Ascending aorta (tissue), 2 donors: ENCODE results near the gene TMEM171. TPM values are rescaled to one million over a fixed set of nuclear protein-coding genes. Genes with fewer than 3 reads are reported as not detected.

Experiments
- DNase-seq, 2 donors: peaks; one replicate each; pipeline ENCODE4 v3.0.0-alpha.2; 2019; ENCODE audit warnings: low spot score in 2 of 2
- H3K27ac ChIP-seq, 2 donors: fragments of 200-600 bp; sonication (generic); one replicate each; pipeline ENCODE4 v1.5.1; 2016 to 2017; ENCODE audit warnings: mild to moderate bottlenecking in 1 of 2
- H3K27me3 ChIP-seq: fragments of 200-600 bp; sonication (generic); one replicate; pipeline ENCODE4 v1.5.1; 2017
- H3K36me3 ChIP-seq, 2 donors: fragments of 200-600 bp; sonication (generic); one replicate each; pipeline ENCODE4 v1.5.1; 2016
- H3K4me1 ChIP-seq, 2 donors: fragments of 200-600 bp; sonication (generic); one replicate each; pipeline ENCODE4 v1.5.1; 2016 to 2017; ENCODE audit warnings: mild to moderate bottlenecking in 1 of 2
- H3K4me3 ChIP-seq, 2 donors: fragments of 200-600 bp; sonication (generic); one replicate each; pipeline ENCODE4 v1.5.1; 2016 to 2017; ENCODE audit warnings: mild to moderate bottlenecking in 1 of 2
- H3K9me3 ChIP-seq, 2 donors: fragments of 200-600 bp; sonication (generic); one replicate each; pipeline ENCODE4 v1.5.1; 2016
- intact Hi-C: fragments of 100-400 bp; cut with DNase I; formaldehyde crosslinking; loops from one replicate; pipeline ENCODE4 v1.15.1; 2023
- total RNA-seq: library from RNA; depleted of rRNA; stranded (reverse); fragments of >200 nt; gene quantifications from one replicate; pipeline ENCODE4 v1.1.0, GENCODE V29; 2016
- TF ChIP-seq, protein P1 (sequence below), 3 experiments: fragments of 200-600 bp in 2 of 3; fragments of 450-650 bp in 1 of 3; sonication (generic) in 2 of 3; IDR thresholded peaks; one replicate each; pipeline ENCODE4 v1.5.1; 2016 to 2019; ENCODE audit warnings: antibody characterized with exemption in 3 of 3, mild to moderate bottlenecking in 1 of 3, moderate library complexity in 1 of 3

The TMEM171 gene
- total RNA-seq, 1 donor from 2014 or later, result not detected

DNA sequence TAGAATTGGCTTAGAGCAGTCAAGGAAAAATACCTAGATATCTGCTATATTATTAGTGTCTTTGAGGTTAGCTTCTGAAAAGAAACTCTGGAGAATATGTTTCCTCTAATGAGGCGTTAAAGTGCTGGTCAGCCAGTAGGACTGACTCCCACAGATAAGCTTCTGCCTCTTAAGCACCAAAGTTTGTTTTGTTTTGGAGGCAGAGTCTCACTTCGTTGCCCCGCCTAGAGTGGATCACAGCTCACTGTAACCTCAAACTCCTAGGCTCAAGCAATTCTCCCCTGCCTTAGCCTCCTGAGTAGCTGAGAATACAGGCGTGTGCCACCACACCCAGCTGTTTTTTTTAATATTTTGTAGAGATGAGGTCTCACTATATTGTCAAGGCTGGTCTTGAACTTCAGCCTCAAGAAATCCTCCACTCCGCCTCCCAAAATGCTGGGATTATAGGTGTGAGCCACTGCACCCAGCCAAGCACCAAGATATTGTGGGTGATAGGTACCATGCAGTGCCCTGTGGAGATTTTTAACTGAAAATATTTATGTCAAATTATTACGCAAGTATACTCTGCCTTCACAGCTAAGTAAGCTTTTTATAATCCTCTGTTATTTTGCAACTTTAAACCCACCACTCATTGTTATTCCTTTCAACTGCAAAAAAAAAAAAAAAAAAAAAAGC, 24.7 kb upstream of the TMEM171 start:
- Histone ChIP-seq H3K4me1 (no peaks in the 10 kb centered on the region), H3K36me3 (peaks cover 5 to 10% of the 10 kb centered on the region in 2 donors), H3K9me3 (peaks cover 0 to 4% of the 10 kb centered on the region in 2 donors), H3K27me3 (no peaks in the 10 kb centered on the region), H3K27ac (no peak overlapping the region), H3K4me3 (no peak overlapping the region)
- intact Hi-C loops, result no loop called here
- TF ChIP-seq, protein P1, sequence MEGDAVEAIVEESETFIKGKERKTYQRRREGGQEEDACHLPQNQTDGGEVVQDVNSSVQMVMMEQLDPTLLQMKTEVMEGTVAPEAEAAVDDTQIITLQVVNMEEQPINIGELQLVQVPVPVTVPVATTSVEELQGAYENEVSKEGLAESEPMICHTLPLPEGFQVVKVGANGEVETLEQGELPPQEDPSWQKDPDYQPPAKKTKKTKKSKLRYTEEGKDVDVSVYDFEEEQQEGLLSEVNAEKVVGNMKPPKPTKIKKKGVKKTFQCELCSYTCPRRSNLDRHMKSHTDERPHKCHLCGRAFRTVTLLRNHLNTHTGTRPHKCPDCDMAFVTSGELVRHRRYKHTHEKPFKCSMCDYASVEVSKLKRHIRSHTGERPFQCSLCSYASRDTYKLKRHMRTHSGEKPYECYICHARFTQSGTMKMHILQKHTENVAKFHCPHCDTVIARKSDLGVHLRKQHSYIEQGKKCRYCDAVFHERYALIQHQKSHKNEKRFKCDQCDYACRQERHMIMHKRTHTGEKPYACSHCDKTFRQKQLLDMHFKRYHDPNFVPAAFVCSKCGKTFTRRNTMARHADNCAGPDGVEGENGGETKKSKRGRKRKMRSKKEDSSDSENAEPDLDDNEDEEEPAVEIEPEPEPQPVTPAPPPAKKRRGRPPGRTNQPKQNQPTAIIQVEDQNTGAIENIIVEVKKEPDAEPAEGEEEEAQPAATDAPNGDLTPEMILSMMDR (IDR thresholded peaks at IDR 0.05), result no peak
- no peak for DNase-seq

DNA sequence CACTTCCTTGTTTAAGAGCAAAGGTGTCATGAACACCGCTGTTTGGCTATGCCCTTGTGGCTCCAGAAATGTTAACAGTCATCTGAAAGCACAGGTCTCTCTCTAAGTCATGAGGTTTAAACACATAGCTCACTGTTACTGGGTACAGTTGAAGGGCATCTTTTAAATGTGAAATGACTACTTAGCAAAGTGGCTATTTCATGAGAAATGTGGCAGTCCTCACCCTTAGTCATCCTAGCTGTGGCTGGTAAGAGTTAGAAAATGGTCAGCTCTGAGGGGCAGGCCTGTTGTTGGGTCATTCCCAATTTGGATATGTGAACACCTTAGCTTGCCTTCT, 24.2 kb upstream of the TMEM171 start:
- intact Hi-C loops, result no loop called here
- Histone ChIP-seq H3K36me3 (peaks cover under 1 to 5% of the 10 kb centered on the region in 2 donors), H3K27ac (no peak overlapping the region), H3K27me3 (no peaks in the 10 kb centered on the region), H3K4me1 (no peaks in the 10 kb centered on the region), H3K4me3 (no peak overlapping the region), H3K9me3 (peaks cover 0 to 4% of the 10 kb centered on the region in 2 donors)
- no peak for DNase-seq
- TF ChIP-seq, protein P1 (IDR thresholded peaks at IDR 0.05), result no peak

DNA sequence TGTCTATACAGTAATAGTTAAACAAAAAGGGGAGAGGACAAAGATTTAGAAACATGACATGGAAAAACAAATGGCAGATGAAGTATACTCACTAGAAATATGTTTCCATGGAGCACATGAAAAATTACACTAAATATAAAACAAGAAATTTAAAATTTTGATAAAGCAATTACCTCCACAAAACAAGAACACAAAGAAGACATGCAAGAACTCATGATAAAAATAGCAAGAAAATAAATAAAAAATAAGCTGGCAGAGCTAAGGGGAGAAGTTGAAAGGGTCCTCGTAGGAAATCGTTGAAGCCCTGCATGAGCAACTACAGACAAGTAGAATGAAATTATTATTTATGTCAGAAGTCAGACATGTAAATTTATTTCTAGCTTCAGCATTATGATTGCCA, 22.6 kb upstream of the TMEM171 start:
- TF ChIP-seq, protein P1 (IDR thresholded peaks at IDR 0.05), result no peak
- intact Hi-C loops, result no loop called here
- H3K4me1 ChIP-seq, result no peaks in the 10 kb centered on the region
- no peaks in the 10 kb centered on the region for H3K27me3 ChIP-seq
- H3K27ac ChIP-seq, result no peak overlapping the region
- no peak overlapping the region for H3K4me3 ChIP-seq
- DNase-seq, result no peak
- peaks cover 0 to 4% of the 10 kb centered on the region in 2 donors for H3K9me3 ChIP-seq
- H3K36me3 ChIP-seq, result no peaks in the 10 kb centered on the region

DNA sequence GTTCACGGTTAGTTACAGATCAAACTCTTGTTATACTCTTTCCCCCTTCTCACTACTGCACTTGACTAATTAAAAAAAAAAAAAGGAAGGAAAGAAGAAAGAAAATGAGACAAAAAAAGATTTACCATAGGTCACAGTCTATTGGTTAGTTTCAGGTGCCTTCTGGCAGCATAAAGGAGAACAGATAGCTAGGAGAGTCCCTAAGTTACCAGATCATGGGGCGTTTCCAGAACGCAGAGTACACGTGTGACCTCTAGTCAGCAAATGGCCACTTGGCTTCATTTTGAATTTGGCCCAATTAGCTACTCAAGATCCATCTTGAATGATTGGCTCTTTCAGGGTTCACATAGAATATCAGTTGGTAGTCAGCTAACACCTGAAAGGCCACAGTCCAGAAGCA, 20.3 kb upstream of the TMEM171 start:
- Histone ChIP-seq H3K9me3 (peaks cover 0 to 4% of the 10 kb centered on the region in 2 donors), H3K4me3 (no peak overlapping the region), H3K27me3 (no peaks in the 10 kb centered on the region), H3K27ac (no peak overlapping the region), H3K4me1 (no peaks in the 10 kb centered on the region), H3K36me3 (no peaks in the 10 kb centered on the region)
- intact Hi-C loops, result no loop called here
- DNase-seq, result no peak
- TF ChIP-seq, protein P1 (IDR thresholded peaks at IDR 0.05), result no peak

DNA sequence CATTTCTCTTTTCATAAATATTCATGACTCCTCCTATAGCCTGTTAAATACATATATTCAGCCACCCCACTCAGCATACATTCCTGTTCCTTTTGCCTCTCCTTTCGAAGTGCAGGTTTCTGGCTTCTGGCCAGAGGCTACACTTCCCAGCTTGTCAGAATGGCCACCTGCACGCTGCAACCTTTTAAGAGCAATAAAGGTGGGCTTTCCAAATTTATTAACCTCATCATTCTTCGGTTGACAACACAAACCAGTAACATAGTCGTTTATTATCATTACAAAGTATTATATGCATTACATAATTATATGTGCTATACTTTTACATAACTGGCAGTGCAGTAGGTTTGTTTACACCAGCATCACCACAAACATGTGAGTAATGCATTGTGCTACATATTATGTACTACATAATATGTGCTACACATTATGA, 16.5 kb upstream of the TMEM171 start:
- H3K4me3 ChIP-seq, result no peak overlapping the region
- no peaks in the 10 kb centered on the region for H3K27me3 ChIP-seq
- intact Hi-C loops, result no loop called here
- no peaks in the 10 kb centered on the region for H3K4me1 ChIP-seq
- H3K36me3 ChIP-seq, result no peaks in the 10 kb centered on the region
- no peak for DNase-seq
- no peaks in the 10 kb centered on the region for H3K9me3 ChIP-seq
- H3K27ac ChIP-seq, result no peak overlapping the region
- TF ChIP-seq, protein P1 (IDR thresholded peaks at IDR 0.05), result no peak

DNA sequence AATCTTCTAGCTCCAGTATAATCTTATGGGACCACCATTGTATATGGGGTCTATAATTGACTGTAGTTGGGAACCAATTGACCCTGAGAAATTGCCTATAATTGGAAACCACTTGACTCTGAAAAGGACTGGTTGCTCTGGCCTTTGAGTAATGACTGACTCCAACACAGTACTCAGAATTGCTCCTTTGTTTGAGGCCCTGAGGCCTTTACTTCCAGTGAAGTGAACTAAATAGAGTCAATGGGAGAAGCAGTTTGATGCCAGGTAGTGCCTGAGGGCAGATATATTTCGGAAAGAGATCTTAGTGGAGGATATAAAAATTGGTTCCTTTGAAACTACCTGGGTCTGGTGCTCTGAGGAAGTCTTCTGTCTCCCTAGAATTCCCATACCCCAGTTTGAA, 16.0 kb upstream of the TMEM171 start:
- no peak overlapping the region for H3K27ac ChIP-seq
- no peaks in the 10 kb centered on the region for H3K9me3 ChIP-seq
- no peaks in the 10 kb centered on the region for H3K27me3 ChIP-seq
- TF ChIP-seq, protein P1 (IDR thresholded peaks at IDR 0.05), result no peak
- no peak for DNase-seq
- H3K4me3 ChIP-seq, result no peak overlapping the region
- no peaks in the 10 kb centered on the region for H3K36me3 ChIP-seq
- intact Hi-C loops, result no loop called here
- H3K4me1 ChIP-seq, result no peaks in the 10 kb centered on the region
